K562 (cell line): Measurements from ENCODE around the gene COG3. TPM values are rescaled to one million over a fixed set of nuclear protein-coding genes. Genes with fewer than 3 reads are reported as not detected.

Experiments used
- CREB3L1 ChIP-seq: fragments of 450-650 bp; IDR thresholded peaks from 2 replicates; pipeline ENCODE4 v1.6.1; 2014; ENCODE audit warnings: low read depth, mild to moderate bottlenecking, moderate library complexity, borderline replicate concordance
- ETS1 ChIP-seq: conservative IDR thresholded peaks from 2 replicates; pipeline ENCODE4 v1.6.1; 2011; ENCODE audit warnings: low read depth, mild to moderate bottlenecking, low read length; ENCODE audit not compliant: control insufficient read depth
- ZNF609 ChIP-seq: sonication (generic); formaldehyde crosslinking; IDR thresholded peaks from 2 replicates; pipeline ENCODE4 v1.8.1; 2023; ENCODE audit warnings: missing genetic modification reagents, mild to moderate bottlenecking, borderline replicate concordance
- polyA plus RNA-seq, 8 experiments: library from polyadenylated mRNA; depleted of rRNA in 4 of 8; stranded (reverse) in 5 of 8; unstranded in 3 of 8; fragments of >200 nt; fragmentation: Nextera tagmentation in 2 of 8; fragmentation: Illumina TruSeq in 1 of 8; extraction: Ambion mirVana in 2 of 8; extraction: Trizol in 1 of 8; gene quantifications; 2 replicates each; pipeline versions ENCODE4 v1.2.1 to v1.2.3, GENCODE V29; 2011 to 2014; ENCODE audit warnings: inconsistent platforms in 1 of 8, missing spikeins in 1 of 8
- total RNA-seq, 7 experiments: library from RNA; depleted of rRNA in 6 of 7; stranded (reverse); fragments of >200 nt in 6 of 7; fragmentation: Illumina TruSeq in 2 of 7; extraction: Trizol in 2 of 7; gene quantifications; 2 replicates each; pipeline versions ENCODE4 v1.2.1 to v1.2.3, GENCODE V29; 2011 to 2021; ENCODE audit warnings: low replicate concordance in 1 of 7

COG3 gene
- total and polyA plus RNA-seq, 9 of the 15 experiments (the other 6 are each of a cell fraction or from before 2014, with no cell fraction given): 3.9 to 22.9 (median 14.5) TPM

- TF ChIP-seq ZNF609 (CRISPR knock-in tag) (no peak), CREB3L1 (no peak), ETS1 (no peak)
Observed at GRCh38 chr13:45545686-45546409, 81.1 kb downstream of the COG3 start (continued).
